ENCODE data around the gene AMPD2. TPM values are rescaled to one million over a fixed set of nuclear protein-coding genes. Genes with fewer than 3 reads are reported as not detected.

AMPD2 gene
- total and polyA plus RNA-seq, 9 of the 15 experiments (the other 6 are each of a cell fraction or from before 2014, with no cell fraction given) = 2.0 to 77.7 (median 28.2) TPM

GRCh38 chr1:109625176-109625575 lies 5.5 kb downstream of the AMPD2 start:
- intact Hi-C loops (cut with micrococcal nuclease) (no loop called here), in situ Hi-C loops (cut with MboI) (no loop called here)
- no peak overlapping the region for H3K27ac ChIP-seq (ENCODE audit: extremely low read depth, low read depth, low read length)
- ChIA-PET CTCF (ENCODE audit: low intra/inter-chr PET ratio) (no interaction called here), POLR2A (interaction anchor here (1.0 to 2.8 kb wide), 4 partner anchors 15 to 197 kb away, joined by 3 to 17 read pairs (median 8); partner anchors contain the start of gene GNAI3)
- TF ChIP-seq, protein P1, sequence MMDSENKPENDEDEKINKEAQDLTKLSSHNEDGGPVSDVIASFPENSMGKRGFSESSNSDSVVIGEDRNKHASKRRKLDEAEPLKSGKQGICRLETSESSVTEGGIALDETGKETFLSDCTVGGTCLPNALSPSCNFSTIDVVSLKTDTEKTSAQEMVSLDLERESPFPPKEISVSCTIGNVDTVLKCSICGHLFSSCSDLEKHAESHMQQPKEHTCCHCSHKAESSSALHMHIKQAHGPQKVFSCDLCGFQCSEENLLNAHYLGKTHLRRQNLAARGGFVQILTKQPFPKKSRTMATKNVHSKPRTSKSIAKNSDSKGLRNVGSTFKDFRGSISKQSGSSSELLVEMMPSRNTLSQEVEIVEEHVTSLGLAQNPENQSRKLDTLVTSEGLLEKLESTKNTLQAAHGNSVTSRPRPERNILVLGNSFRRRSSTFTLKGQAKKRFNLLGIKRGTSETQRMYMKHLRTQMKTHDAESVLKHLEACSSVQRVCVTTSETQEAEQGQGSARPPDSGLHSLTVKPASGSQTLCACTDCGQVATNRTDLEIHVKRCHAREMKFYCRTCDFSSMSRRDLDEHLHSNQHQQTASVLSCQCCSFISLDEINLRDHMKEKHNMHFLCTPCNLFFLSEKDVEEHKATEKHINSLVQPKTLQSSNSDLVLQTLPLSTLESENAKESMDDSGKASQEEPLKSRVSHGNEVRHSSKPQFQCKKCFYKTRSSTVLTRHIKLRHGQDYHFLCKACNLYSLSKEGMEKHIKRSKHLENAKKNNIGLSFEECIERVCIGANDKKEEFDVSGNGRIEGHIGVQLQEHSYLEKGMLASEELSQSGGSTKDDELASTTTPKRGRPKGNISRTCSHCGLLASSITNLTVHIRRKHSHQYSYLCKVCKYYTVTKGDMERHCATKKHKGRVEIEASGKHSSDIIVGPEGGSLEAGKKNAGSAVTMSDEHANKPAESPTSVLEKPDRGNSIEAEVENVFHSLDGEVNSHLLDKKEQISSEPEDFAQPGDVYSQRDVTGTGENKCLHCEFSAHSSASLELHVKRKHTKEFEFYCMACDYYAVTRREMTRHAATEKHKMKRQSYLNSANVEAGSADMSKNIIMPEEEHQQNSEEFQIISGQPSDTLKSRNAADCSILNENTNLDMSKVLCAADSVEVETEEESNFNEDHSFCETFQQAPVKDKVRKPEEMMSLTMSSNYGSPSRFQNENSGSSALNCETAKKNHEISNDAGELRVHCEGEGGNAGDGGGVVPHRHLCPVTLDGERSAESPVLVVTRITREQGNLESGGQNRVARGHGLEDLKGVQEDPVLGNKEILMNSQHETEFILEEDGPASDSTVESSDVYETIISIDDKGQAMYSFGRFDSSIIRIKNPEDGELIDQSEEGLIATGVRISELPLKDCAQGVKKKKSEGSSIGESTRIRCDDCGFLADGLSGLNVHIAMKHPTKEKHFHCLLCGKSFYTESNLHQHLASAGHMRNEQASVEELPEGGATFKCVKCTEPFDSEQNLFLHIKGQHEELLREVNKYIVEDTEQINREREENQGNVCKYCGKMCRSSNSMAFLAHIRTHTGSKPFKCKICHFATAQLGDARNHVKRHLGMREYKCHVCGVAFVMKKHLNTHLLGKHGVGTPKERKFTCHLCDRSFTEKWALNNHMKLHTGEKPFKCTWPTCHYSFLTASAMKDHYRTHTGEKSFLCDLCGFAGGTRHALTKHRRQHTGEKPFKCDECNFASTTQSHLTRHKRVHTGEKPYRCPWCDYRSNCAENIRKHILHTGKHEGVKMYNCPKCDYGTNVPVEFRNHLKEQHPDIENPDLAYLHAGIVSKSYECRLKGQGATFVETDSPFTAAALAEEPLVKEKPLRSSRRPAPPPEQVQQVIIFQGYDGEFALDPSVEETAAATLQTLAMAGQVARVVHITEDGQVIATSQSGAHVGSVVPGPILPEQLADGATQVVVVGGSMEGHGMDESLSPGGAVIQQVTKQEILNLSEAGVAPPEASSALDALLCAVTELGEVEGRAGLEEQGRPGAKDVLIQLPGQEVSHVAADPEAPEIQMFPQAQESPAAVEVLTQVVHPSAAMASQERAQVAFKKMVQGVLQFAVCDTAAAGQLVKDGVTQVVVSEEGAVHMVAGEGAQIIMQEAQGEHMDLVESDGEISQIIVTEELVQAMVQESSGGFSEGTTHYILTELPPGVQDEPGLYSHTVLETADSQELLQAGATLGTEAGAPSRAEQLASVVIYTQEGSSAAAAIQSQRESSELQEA (IDR thresholded peaks at IDR 0.05; ENCODE audit: low read depth) = no peak
- TF ChIP-seq RBFOX2 (IDR thresholded peaks at IDR 0.05; ENCODE audit: low read depth, low read length) = peak; percentile 42; the same call in 1 of the 2 replicates
- H3K9me3 ChIP-seq (replicated peaks; ENCODE audit: control insufficient read depth, insufficient read depth, low read depth, low read length) = no peaks in the 10 kb centered on the region
- DNase-seq (ENCODE audit: extremely low read depth in 1 of 4, low spot score in 3 of 4) (no peak), ATAC-seq (no peak), FAIRE-seq (no peak)
- H3K27me3 ChIP-seq (ENCODE audit: control insufficient read depth in 2 of 2, insufficient read depth in 2 of 2, low read length in 2 of 2) = no peaks in the 10 kb centered on the region
- H3K4me3 ChIP-seq = no peak overlapping the region
- H4K20me1 ChIP-seq (replicated peaks; ENCODE audit: control insufficient read depth, insufficient read depth, low read length) = peaks cover 5% of the 10 kb centered on the region
- peaks cover 20 to 70% of the 10 kb centered on the region in 2 experiments for H3K4me1 ChIP-seq (replicated peaks in 1 of 2; ENCODE audit: control insufficient read depth in 2 of 2, insufficient read depth in 2 of 2, low read length in 2 of 2)
- no TSS peak for BruUV-seq (replicated peaks)
- H3K79me2 ChIP-seq (ENCODE audit: control insufficient read depth, insufficient read depth, low read length) = peaks cover 42% of the 10 kb centered on the region
- no peak overlapping the region; a peak in 1 of 4 replicates for H3K9ac ChIP-seq (ENCODE audit: insufficient read depth in 1 of 2, low read depth in 2 of 2, low read length in 2 of 2)
- peaks cover 5% of the 10 kb centered on the region for H3K9me1 ChIP-seq (ENCODE audit: control insufficient read depth, insufficient read depth, low read length)
- H3K36me3 ChIP-seq (ENCODE audit: control insufficient read depth, insufficient read depth, low read length) = peaks cover 44% of the 10 kb centered on the region; the same call in 2 of the 3 replicates
- no peak overlapping the region for H2AFZ ChIP-seq (ENCODE audit: low read depth, low read length)
- WGBS (ENCODE audit: insufficient coverage, low coverage, missing lambda C conversion rate) = 91% methylated on average over 14 of the region's 16 CpGs
- no peak overlapping the region for H3K4me2 ChIP-seq (ENCODE audit: insufficient read depth, low read length)
